NCI-H345 treated with DMSO at 0.1 percent for 48 hours (cell line): ENCODE measurements around the gene KIRREL3.
"Not testable (repeated sequence)": the region's sequence is repeated elsewhere in the genome, so short reads cannot be mapped to it uniquely, and the experiment has no call there.

Source experiments
- DNase-seq: peaks from one replicate; lab custom pipeline; 2025; ENCODE audit not compliant: unreplicated experiment; lab: John Stamatoyannopoulos, UW

KIRREL3 gene

DNA sequence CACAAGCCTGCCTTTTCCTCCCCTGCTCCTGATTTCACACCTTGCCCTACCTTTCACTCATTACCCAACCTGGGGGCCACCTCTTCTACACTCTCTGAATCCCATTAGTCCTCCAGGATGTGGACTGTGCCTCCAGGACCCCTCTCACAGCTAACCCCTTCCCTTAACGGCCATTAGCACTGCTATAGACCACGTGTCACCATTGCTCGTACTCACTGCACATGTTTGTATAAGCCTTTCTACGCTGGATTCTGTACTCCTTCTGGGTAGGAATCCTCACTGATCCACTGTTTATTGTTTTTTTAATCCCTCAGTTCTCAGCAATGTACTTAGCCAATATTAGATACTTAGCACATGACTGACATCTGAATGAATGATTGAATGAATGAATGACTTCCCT, 40.9 kb downstream of the KIRREL3 start:
- no peak for DNase-seq

DNA sequence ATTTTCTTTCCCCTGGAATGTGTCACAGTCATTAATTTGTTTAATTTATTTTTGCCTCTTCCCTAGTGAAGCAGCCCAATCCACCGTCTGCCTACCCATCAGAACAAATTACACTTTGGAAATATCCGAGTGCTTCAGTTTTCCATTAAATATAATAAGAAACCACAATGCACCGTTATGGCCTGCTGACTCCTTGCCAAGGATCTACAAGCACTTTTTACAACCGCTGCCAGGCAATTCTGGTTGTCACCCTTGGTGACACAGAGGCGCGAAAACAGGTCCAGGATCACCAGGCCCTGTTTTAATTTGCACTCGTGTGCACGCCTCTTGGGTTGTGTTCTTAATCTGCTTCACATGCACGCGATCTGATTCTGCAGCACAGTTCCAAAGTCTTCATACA, 43.9 kb downstream of the KIRREL3 start:
- DNase-seq = no peak

DNA sequence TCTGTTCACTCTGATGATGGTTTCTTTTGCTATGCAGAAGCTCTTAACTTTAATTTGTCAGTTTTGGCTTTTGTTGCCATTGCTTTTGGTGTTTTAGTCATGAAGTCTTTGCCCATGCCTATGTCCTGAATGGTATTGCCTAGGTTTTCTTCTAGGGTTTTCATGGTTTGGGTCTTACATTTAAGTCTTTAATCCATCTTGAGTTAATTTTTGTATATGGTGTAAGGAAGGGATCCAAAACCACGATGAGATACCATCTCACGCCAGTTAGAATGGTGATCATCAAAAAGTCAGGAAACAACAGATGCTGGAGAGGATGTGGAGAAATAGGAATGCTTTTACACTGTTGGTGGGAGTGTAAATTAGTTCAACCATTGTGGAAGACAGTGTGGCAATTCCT, 48.0 kb downstream of the KIRREL3 start:
- not testable (repeated sequence) for DNase-seq

DNA sequence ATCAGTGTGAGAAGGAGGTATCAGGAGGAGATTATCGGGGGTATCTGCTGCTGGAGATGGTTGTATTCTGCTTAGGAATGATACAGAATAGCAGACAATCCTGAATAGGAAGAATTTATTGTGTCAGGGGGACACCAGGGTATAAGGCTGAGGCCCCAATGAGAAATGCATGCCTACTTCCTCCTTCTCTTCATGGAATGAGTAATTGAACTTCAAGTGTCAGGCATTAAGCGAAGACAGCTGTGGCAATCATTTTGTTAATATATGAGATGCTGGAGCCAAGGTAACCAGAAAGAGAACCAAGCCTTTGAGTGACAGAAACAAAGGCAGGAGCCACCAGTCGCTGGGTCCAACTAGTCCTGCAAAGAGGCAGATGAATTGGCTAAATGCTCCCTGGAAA, 49.1 kb downstream of the KIRREL3 start:
- no peak for DNase-seq

DNA sequence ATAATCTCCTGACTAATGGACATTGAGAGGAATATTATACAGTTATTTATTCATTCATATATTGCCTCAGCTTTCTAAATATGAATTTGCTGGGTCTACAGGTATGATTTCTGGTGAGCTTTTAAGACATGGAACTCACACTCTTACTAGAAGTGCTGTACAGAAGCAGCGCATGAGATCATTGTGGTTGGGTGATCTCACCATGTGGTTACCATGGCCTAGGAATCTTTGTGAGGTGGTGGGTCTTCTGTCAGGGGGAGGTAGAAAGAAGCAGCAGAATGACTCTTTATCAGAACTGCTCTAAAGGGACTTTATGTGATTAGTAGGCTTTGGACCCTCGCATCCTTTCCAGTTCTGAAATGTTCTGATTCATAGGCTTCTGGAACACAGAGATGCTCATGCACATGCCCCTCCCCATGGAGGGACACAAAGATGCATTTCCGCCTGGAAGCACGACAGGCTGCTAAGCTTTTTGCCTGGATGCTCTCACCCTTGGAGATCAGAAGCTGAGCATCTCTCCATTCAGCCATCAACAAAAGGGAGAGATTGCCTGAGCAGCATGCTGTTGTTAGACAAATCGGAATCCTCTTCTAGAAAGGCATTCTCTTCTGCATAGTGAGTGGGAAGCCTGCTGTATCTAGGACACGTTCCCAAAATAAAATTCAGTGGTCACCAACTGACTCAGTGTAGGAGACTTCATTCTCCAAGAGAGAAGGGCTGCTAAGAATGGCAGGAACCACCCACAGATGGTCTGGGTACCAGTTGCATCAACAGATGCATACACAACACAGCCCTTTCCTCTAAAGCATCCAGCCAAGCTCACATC, 51.3 kb downstream of the KIRREL3 start:
- no peak for DNase-seq

DNA sequence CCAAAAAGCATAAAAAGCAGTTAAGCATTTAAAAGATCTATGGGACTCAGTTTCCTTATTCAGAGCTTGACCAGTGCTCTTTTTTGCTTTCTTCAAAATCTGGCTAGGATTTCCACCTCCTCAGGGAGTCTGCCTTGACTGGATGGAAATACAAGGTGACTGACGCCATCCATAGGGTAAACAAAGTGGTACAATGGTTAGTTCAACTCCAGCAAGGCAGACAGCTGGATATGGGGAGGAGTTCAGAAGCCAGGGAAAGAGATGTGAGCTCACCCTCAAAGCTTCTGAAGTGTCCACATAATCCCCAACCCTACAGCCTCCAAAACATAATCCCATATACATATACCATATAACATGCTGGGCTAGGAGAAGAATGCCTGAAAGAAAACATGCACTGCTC, 52.0 kb downstream of the KIRREL3 start:
- DNase-seq = no peak

DNA sequence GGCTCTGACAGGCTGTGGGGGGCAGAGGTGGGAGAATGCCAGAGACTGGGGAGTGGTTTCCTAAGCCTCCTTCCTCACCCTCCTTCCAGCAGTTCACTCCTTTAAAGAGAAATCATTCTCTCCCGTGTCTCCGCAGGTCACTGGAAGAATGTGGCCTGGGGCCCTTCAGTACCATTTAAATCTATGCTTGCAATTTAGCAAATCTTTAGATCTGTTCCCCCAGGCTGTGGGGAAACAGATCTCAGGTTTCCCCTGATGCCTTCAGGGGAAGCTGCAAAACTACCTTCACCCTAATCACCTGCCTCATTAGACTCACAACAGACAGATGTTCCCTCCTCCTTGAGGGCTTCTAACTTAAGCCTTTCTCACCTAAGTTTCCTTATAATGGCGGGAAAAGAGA, 55.3 kb downstream of the KIRREL3 start:
- no peak for DNase-seq

DNA sequence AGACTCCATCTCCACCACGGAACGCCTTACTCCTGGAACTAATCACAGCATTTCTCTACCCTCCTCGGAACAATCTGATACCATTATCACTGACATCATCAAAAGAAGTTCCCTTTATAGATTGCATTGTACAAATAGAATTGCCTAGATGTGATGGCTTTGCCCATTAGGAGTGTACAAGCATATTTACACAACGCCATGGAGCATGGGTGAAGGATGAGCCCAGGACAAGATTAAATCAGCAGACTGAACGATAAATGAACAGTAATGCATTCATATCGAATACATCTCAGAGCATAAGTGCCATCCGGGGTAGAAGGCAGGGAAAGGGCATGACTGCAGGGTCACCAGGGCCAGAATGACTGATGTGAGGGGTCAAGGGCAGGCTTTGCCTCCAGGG, 57.3 kb downstream of the KIRREL3 start:
- no peak for DNase-seq

DNA sequence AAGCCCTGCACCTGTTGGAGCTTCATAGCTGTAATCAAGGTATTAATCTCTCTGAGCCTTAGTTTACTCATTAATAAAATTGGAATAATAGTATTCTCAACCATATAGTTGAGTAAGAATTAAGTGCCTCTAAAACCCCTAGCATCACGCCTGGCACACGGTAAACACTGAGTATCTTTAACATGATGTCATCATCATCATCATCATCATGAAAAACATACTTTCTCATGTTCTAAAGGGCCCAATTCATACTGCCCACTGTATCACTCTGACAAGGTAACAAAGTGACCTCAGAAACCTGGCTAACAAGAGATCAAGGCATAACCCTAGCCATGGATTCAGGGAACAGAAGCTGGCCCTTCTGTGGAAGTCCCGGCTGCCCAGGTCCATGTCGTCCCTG, 58.4 kb downstream of the KIRREL3 start:
- DNase-seq = no peak

DNA sequence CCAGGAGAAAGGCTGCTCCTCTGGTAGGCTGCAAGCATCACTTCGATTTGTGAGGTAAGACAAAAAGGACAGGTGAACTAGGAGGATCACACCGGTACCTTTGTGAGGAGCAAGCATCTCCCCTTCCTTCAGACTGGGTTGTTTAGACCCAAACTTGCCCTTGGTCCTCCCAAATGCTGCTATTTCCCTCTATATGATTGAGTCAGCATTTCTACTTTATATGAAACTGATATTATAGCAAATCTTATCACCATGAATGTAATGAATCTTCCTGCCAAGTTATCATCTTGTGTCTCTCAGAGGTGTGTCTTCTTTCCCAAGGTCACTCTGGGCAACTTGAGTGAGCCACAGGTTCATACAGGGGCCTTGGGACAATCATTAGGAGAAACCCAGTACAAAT, 61.0 kb downstream of the KIRREL3 start:
- no peak for DNase-seq

DNA sequence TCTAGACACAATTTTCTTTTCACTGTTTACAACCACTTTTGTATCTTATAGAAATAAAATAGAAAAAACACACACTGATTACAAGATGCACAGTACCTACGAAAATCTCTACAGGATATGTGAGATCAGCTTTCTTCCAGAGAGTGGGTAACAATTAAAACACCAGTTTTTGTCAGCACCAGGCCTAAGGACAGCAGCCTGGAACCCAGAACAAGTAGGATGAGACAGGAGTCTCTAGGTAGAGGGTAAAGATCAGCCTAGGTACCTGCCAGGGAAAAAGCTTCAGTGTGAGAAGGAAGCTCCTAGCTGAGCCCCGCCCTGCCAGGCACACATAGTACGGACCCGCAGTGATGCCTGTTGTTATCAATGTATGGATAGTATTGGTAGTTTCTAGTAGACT, 61.9 kb downstream of the KIRREL3 start:
- no peak for DNase-seq

DNA sequence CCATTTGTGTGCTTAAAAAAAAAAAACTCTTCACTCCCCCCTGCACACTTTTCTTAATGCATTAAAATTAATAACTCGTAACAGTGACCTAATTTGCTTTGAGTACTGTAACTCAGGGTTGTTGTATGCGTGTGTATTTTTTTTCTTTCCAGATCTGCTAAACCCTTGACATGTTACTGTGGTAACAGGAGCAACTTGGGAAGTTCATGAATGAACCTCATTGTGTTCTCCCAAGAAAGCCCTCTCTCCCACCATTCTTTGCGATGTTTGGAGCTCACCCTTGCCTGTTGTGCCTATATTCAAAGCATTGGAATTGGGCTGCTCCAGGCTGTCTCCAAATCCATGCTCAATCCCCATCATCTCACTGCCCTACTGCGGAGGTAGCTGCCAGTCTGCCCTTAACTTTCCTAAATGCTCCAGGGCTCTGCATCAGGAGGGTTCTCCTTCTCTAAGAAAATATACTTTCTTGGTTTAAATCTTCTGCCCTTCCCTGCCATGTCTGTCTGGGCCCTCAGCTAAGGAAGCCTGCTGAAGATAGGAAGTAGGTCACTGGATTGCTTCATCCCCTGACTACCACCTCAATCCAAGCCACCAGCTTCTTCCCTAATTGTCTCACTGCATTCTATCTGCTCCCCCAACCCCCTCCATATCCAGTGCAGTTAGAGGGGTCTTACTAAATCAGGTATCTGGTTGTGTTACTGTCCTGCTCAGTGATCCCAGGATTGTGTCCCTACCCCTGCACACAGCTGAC, 70.3 kb downstream of the KIRREL3 start:
- DNase-seq = no peak

DNA sequence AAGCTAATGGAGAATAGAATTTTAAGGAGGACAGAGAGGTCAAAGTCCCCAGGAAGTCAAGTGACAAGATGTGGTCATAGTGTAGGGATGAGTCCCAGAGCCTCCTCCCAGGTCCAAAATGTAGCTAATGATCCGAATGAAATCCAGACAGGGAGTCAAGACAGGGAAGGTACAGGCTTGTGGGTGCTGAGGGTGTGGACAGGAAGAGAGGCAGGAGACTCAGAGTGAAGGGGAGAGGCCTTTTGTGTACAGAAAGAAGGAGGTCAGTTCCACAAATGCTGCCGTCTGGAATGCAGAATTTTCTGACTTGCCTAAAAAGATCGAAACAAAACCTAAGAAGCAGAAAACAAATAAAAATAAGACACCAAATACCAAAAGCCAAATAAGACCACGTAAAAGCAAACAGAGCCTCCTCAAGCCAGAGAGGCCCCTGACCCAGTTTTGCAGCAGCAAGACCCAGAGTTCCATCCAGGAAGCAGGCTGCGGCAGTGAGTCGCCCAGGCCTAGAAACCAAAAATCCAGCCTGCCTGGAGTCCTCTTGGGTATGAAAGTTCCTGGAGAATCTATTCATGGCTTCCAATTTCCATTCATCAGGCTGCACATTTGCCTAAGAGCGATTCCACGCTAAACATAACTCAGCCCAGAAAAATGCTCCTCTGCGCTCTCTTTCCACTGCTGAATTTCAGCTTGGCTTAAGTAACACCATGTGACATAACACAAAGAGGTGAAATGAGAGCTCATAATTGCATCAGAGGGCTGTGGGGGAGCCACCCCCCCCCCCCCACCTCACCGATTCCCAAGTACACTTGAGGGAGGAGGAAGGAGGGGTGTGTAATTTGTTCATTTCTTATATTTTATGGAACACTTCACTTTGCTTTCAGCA, 71.2 kb downstream of the KIRREL3 start:
- no peak for DNase-seq

DNA sequence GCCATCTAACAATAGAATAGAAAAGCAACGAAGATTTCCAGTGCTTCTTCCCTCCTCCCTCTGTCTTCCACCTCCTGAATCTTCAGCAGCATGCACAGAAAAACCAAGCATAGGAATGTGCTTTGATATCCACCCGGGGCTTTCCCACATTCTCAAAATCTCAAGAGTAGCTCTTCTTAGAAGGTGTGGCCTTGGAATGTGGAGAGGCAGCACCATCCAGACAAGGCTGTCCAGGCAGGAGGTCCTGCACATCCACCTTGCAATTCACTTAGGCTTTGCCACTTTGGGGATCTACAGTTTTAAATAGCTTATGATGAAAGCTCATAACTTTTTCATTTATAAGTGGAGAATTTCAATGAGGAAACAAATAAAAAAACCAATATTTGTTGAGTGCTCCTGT, 72.9 kb downstream of the KIRREL3 start:
- DNase-seq = no peak

DNA sequence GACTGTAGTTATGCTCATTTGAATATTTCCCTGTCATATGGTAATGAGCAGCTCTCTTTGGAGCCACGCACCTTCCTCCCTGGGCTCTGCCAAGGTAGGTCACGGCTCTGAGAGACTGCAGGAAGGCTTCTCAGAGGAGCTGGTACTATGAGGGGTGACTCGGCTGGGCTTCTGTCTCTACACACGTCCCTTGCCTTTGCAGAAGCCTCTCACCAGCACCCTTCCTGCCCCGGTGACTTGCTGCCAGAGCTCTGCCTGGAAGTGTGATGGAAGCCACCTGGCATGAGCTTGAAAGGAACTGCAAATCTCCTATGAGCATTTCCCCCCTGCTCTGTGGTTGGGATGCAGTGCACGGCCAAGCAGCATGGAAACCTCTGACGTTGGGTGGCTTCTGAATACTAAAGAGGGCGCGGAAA, 74.2 kb downstream of the KIRREL3 start:
- DNase-seq = no peak

DNA sequence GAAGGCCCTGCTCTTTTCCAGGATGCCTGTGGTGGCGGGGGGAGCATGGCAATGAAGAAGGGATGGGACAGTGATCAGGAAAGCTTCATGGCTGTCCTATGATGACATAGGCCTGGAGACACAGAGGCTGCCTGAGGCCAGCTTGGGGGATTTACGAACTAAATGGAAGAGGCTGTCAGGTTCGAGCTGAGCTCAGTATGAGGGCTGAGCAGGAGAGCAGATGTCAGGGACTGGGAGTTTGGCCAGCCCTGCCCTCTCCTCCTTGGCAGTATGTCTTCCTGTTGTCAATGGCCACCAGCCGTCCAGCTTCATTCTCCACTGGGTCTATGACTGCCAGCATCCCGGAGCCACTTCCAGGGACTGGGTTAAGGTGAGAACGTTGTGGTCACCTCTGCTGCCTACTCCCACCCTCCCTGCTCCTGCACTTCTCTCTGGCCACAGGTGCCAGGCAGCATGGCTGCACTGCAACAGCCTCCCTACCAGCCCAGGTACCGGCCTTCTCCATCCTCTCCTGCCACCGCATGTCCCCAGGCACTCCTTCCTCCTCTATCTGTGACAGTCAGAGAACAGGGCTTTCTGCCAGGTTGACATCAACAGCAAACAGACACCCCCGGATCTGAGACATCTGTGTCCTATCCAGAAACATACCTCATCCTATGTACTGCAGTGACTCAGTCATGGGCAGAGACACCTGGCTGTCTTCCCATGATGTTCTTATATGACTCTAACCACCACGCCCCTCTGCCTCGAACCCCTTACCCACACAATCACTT, 75.1 kb downstream of the KIRREL3 start:
- peak; percentile 19 for DNase-seq

DNA sequence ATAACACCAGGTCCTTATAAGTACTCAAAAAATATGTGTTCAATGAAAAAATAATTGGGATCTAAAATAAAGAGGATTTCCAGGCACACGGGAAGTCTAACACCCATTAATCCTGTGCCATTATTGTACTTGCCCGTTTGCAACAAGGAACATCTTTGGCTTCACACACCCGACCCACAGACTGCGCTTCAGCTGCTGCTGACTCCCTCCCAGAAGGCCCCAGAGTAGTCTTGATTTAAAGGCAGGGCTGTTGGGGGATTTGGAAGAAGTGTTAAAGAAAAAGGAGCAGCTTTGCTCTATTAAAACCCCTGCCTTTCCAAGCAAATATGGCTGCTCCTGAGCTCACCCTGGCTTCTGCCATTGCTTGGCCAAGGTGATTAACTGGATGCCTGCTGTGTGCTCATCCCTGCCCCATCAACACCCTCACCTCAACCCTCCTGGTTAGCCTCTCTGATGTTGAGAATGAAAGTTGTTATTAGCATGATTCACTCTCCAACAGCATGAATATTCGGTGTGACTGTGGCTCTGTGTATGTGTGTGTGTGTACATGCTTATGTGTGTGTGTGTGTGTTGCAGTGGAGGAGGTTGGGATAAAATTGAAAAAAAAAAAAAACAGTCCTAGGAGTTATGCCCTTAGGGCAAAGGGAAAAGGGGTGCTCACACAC, 76.1 kb downstream of the KIRREL3 start:
- DNase-seq = no peak

DNA sequence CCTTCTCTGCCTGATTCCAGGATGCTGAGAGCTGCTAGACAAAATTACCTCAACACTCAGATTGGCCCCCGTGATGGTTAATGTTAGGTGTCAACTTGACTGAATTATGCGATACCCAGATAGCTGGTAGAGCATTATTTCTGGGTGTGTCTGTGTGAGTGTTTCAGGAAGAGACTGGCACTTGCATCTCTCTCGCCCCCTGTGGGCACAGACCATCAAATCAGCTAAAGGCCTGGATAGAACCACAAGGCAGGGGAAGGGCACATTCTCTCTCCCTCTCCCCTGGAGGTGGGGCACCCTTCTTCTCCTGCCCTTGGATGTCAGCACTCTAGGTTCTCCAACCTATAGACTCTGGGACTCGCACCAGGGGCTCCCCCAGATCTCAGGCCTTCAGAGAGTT, 79.7 kb downstream of the KIRREL3 start:
- DNase-seq = no peak

DNA sequence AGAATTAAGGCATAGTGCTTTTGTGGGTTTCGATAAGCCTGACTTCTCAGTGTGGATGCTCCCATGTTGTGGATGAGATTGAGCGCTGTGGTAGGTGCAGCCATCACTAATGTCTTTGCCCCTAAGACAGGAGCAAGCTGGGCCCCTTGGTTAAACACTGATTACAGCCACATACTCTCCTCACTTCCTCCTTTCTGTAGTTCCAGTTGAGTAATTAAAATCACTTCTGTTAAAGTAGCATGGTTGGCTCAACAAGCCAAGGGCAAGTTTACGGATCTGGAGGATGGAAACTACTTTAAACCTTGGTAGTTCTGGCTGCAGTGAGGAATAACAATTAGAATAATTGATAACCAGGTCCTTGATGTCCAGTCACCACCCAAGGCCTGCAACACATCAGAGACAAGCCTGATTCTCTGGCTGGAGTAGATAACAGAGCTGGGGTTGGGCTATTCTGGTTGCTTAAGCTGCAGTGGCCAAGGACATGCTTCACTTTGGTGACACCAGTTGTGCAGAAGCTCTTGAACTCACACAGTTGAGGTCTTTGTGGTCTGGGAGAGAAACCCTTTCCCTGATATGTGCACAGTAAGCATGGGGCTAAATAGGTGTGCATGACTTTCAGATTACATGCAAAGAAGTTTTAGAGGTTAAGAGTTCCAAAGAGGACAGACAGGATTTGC, 81.3 kb downstream of the KIRREL3 start:
- DNase-seq = no peak

DNA sequence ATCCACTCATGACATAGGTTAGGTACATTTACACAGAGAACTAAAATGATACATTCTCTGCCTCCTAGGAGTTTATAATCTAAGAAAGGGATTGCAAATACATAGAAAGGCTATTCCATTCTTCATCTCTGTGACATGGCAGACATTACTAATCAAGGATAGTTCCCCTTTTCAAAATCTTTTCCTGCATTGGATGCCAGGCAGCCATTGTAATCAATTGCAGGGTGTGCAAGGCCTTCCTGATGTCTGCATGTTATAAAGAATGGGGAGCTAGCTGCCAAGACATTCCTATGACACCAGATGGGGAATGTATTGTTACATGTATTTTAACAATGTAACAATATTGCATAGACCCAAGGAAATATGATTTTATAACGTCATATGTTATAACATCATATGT, 82.0 kb downstream of the KIRREL3 start:
- no peak for DNase-seq
